ENCODE measurements around the gene SUPT3H. TPM values are rescaled to one million over a fixed set of nuclear protein-coding genes. Genes with fewer than 3 reads are reported as not detected.
A peak's percentile ranks its signal among the peaks of the same experiment; 100 is the strongest.

The SUPT3H gene
- polyA plus RNA-seq (2013, experiment 1 of 2; ENCODE audit: insufficient read length) = 14.3 TPM
- 12.4 TPM for polyA plus RNA-seq (2013, experiment 2 of 2; ENCODE audit: insufficient read length)

DNA sequence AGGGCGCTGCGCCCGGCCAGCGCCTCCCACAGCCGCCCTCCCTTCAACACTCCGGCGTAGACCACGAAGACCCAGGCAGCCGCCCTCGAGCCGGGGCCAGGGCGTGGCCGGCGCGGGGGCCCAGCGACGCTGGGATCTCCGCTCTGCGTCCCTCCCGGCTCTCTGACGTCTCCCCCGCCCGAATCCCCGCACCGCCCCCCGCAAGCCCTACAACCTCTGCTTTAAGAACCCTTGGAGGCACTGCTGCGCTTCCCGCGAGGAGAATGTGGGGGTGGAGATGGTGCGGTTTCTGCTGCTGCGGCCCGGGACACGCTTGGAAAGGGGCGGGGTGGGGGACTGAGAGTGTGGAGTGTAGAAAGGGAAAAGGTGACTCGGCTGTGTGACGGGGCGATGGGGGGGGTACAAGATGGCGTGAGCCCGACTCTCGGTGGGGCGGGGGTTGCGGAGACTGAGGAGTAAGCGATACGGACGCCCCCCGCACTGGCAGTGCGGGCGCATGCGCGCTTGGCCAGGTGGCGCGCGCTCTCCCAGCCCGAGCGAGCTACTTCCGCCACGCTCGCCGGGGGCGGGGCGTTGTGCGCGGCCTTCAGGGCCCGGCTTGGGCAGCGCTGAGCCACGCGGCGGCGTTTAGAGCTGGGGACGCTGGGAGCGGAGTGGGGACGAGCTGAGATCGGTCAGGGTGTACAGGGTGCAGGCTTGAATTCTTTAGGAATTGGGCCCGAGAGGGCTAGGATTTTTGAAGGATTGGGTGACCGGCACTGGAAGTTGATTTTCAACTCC is at the start of gene SUPT3H:
Gene SUPT3H (minus strand): TSS at position 381 of the 780 bp plus-strand sequence.
- peak; percentile 96 for DNase-seq

DNA sequence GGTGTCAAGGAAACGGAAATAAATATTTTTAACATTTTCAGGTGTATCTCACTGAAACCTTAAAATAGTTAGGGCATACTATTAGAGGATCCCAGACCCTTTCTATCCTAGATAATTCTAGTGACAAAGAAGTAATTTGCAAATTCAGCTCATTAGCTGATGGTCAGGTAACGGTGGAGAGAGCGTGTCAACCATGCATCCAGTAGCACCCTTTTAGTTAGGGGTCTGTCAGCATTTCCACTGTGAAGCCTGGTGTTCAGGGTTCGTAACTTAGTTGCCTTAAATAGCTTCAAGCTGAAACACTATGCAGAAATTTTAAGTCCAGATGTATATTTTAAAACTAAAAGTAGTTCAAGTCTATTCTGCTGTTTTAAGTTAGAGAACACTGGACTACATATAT is 48.5 kb upstream of the SUPT3H start:
- DNase-seq = no peak

DNA sequence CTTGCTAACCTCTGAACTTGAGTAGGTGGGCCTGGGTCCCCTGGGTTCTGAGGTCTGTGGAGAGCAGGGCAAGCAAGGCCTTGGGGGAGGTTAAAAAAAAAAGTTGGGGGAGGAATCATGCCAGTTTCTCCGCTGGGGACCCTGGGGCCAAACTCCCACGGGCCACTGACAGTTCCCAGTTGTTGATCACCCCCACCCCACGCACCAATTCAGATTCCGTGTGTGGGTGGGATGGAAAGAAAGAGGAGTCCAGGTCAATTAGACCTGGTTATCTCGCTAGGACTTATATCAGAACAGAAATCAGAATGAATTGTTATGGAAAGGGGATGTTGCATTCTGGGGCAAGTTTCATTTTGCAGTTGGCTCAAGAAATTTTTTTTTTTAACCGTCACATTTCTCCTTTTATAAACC is 46.7 kb upstream of the SUPT3H start:
- DNase-seq = no peak

DNA sequence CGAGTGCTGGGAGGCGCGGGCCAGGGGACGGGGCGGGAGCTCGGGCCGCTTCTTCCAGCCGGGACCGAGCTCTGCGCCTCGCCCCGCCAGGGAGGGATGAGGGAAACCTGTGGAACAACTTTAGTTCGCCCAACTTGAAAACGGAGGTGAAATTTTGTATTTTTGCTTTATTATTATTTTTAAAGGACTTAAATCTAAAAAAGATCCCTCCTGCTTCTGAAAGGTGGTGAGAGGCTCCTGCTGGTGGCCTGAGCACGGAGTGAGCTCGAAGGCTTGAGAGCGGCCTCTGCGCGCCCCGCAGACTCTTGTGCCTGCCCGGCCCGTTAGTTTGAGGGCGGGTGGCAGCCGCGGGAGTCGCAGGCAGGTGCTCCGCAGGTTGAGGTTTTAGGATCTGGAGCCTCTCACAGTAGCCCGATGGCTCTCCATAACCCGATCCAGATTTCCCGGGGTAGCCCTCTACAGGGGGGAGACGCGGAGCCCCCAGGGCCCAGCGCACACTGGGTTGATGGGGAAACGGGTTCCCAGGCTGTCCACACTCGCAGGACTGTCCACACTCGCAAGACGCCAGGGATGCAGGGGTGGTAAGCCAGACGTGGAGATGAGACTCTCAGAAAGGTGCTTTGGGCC is 46.2 kb upstream of the SUPT3H start:
- DNase-seq = no peak

DNA sequence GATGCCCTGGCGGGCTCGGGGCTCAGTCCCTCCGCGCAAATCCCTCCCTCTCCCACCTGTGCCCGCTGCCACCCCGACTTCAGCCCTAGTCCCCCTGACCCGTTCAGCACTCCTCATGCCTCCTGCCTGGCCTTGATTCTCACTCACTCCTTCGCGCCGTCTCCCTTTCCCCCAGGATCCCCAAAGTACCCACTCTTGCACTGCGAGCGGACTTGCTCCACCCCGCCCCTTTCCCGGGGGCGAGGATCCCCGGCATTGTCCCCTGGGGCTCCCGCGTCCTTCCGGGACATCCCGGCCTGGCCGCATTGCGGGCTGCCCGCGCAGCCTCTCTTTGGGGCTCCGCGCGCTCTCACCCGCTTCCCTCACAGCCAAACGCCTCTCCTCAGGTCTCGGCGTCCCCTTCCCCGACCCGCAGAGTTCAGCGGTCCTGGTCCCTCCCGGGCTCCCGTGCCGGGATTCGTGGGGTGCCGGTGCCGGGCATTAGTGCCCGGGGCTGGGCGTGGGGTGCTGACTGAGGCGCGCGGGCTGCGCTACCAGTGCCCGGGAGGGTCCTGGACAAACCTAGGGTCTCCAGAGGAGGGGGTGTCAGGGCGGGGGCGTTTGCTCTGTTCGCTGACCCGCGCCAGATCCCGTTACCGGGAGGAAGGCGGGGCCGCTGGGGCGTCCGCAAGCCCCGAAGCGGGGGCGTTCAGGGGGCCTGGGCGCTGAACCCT is 45.5 kb upstream of the SUPT3H start:
- DNase-seq = peak; percentile 47

DNA sequence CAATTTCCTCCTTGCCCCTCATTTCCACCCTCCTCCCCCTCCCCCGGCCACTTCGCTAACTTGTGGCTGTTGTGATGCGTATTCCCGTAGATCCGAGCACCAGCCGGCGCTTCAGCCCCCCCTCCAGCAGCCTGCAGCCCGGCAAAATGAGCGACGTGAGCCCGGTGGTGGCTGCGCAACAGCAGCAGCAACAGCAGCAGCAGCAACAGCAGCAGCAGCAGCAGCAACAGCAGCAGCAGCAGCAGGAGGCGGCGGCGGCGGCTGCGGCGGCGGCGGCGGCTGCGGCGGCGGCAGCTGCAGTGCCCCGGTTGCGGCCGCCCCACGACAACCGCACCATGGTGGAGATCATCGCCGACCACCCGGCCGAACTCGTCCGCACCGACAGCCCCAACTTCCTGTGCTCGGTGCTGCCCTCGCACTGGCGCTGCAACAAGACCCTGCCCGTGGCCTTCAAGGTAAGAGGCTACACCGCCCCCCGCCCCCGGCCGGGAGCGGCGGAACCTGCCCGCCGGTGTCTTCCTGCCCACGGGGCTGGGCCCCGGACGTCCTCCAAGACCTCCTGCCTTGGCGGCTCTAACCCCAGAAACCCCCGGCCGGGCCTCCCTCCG is 44.9 kb upstream of the SUPT3H start:
- DNase-seq = peak; percentile 76

DNA sequence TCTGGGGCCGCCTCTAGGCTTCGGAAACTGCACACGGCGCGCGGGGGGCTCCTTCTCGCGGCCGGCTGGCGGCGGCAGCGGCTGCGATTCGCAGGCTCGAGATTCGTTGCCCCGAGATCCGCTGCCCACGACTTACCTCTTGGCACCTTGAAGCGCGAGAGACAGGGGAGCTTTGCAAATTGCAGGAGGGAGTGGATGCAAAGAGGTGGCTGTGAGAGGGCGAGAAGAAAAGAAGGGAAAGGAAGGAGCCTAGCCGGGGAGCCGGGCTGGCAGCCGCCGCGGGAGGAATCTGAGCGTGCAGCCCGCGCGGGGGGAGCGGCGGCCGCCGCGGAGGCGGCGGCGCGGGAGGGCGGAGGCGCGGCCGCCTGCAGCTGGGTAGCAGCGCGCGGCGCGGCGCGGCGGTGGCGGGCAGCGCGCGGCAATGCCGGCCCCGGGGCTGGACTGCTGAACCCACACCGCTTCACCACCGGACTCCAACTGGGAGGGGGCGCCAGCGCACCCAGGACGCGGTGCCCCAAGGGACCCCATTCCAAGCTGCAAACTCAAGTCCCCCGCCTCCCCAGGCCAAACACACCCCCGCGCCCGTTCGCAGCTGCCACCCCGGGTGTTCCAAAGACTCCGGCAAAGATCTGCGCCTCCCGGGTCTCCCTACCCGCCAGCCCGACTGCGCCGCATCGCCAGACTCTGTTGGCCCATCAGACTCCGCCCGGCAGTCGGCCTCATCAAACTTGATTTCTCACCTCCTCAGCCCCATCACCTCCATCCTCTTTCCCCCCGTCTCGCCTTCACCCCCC is 44.2 kb upstream of the SUPT3H start:
- peak; percentile 82 for DNase-seq

DNA sequence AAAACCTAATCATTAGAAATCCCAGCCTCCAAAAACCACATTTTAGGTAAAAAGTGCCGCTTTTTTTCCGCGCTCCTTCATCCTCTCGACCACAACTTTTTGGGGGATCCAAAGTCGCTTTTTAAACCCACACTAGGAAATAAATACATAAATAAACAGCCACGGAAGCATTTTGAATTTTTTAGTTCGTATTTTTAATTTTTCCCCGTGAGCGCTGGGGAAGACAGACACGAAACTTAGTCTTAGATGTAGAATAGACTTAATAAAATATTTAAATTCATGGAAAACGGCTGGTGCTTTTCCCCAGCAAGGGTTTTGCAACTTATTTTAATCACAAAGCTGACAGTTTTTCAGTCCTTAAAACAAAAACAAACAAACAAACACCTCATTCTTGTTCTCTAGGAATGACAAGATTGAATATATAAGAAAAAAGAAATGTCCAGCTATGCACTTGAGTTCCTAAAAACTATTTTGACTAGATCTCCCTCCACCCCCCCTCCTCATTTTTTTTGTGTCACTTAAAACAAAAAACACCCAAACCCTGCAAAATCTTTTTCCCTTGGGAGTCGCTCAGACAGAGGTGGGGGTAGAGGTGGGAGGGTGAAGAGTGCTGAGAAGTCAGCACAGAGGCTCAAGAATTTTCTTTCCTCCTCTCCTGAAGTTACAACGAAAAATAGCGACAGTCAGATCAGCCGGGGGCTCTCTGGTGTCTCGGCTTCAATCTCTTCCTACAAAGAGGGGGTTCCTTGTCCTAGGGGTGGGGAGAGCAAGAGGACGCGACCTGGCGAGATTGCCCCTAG is 43.4 kb upstream of the SUPT3H start:
- DNase-seq = peak; percentile 42

DNA sequence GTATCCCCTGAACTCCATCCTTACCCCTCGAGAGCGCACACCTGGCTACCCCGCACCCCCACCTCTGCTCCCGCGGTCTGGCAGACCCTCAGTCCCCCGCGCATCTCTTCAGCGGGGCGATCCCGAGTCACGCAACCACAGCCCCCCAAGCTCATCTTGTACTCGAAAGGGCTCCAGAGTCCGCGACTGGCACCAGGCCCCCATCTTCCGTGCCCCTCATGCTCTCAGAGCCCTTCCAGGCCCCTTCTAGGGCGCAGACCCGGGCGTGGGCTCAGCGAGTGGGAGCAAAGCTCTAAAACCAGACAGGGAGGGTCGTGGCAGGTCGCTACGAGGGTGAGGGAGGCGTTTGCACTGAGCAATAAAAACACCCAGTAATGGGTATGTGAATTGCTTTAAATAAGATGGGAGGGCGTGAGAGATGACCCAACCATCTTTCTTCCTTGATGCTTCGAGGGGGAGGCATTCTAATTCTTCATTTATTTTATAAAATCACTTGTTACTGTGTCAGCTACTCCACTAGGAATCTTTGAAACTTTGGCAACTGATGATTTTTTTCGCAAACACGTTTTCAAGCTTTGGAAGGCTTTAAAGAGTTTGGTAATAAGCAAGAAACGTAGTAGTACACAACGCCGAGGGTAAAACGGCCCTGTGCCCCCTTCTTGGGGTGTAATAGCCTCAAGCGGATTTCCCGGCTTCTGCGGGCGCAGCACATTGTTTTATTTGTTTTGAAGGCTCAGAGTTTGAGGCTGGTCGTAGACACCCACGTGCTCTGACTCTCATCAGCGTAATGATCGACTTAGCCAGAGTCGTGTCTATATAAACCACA is 42.6 kb upstream of the SUPT3H start:
- peak; percentile 54 for DNase-seq

DNA sequence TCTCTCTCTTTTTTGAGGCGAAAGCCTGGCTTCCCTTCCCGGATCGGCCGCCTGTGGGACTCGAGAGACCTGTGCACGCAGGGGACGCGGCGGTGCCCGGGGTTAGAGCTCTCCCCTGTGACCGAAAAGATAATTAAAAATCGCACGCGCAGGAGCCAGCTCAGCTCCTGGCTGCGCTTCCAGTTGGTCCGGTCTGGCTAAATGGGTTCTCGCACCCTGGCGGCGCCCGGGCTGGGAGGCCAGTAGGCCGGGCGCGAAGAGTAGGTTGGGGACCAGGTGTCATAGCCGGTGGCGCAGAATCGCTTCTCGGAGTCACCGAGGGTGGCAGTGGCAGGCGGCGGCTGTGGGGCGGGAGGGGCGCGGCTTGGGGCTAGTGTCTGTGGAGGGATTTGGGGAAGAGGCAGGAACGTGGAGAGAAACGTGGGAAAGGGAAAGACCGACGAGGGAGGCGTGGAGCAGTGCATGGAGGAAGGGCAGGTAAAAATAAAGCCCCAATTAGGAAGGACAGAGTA is 41.9 kb upstream of the SUPT3H start:
- peak; percentile 66 for DNase-seq

DNA sequence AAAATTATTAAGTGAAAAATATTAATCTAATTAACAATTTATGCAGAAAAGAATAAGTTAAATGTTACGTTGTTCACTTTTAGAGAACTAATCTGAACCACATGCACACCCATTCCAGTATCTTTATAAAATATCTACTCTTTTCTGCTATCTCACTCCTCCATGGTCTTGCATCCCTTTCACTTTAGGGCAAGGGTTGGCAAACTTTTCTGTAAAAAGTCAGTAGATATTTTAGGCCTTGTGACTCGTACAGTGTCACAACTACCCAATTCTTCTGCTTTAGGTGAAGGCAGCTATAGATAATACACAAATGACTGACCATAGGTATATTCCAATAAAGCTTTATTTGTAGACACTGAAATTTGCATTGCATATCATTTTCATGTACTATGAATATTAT is 39.7 kb upstream of the SUPT3H start:
- no peak for DNase-seq

DNA sequence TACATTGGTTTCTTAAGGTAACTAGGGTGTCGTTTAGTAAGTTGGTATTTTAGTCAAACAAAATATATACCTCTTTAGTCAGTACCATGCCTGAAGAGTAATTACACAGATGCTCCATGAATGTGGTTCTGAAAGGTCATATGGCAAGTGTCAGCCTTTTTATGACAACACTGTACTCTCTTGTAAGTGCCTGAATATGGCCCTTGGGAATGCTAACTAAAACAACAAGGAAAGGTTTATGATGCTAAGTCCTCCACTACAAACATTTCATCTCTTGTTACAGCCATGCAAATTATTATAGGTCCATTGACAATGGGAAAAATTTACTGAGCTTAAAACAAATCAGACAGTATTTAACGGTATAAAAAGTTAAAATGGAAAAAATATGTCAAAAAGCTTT is 39.0 kb upstream of the SUPT3H start:
- no peak for DNase-seq

DNA sequence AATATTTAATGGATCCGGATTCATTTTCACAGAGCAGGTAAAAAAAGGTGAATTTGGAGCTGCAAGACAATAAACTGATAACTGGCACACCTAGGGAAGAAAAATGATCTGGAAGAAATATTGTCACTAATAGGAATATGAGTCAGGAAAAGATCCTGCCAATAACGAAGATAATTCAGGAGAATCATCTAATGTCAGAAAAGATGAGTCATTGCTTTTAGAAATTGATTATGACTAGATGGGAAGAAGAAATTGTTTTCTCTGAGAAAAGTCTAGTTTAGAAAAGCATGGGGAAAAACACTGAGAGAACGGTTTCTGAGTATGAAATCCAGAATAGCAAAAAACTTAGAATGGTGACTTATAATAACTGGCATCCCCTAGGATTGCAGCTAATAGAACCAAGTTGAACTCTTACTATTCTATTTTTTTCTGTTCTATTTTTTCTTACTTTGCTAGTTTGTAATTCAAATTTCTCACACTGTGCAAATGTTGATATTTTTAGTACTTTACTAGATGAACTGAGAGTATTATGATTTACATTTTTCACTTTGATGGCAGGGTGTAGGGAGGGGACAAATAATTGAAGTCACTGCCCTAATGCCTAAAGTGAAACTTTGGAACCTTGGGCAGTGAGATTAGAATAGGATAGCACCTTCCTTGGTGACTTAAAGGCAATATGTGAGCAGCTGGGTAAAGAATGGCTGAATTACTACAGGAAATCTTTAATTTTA is 38.2 kb upstream of the SUPT3H start:
- DNase-seq = no peak

DNA sequence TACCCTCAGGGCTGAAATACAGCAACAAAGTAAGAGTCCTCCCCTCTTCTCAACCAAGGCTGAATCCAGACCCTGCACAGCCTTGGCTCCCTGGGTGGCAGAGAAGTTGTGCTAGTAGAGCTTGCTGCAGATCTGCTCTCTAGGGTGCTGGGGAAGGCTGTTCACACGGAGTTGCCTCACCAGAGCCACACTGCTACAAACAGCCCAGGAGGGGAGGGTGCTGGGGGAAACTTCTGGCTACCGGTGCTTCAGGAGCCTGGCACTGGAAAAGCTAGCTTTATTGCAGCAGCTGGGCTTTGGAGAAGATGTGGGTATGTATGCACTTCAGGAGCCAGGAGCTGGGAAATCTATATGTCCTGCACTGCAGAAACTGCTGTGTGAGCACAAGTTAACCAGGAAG is 37.6 kb upstream of the SUPT3H start:
- no peak for DNase-seq

DNA sequence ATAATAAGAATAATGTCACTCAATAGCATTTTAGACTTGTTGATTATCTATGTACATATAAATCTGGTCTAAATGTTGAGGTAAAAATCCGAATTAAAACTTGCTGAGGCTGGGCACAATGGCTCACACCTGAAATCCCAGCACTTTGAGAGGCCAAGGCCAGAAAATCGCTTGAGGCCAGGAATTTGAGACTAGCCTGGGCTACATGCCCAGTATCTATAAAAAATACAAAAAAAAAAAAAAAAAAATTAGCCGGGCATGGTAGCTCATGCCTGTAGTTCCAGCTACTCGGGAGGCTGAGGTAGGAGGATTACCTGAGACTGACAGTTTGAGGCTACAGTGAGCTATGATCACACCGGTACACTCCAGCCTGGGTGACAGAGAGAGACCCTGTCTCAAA is 34.2 kb upstream of the SUPT3H start:
- DNase-seq = no peak

DNA sequence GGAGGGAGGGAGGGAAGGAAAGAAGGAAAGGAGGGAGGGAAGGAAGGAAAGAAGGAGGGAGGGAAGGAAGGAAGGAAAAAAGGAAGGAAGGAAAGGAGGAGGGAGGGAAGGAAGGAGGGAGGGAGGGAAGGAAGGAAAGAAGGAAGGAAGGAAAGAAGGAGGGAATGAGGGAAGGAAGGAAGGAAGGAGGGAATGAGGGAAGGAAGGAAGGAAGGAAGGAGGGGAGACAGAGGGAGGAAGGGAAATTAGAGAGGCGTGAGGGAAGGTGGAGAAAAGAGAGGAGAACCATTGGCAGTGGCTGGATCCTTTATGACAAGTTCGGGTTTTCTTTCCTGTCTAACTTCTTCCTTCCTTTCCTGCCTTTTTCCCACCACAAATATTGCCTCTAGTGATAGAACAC is 22.3 kb upstream of the SUPT3H start:
- DNase-seq = no peak

DNA sequence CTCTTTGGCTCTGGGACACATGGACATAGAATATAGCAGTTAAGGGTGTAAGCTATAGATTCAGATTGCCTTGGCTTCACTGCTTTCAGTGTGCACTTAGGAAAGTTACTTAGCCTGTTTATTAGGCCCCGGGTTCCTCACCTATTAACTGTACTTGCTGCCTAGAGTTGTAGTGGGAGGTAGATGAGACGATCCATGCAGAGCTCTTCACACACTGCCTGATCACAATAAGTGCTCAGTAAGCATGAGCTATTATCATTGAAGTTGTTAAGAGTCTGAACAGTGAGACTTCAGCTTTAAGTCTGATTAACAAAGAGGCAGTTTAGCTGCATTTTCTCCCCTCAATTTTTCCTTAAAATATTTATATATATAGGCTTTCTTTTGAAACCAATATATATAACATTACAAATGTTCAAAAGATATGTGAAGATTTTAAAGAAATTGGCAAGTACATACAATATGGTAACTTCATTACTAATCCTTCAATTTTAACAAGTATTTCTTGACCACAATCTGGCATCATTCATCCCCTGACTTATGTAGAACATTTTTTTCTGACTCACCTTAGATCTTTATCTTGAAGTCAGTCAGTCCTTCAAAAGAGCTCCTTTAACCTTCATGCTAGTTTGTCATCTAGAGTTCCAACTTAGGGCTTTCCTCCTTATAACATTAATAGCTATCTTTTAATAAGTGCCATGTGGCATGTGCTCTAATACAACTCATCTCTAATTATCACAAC is 20.5 kb upstream of the SUPT3H start:
- no peak for DNase-seq

DNA sequence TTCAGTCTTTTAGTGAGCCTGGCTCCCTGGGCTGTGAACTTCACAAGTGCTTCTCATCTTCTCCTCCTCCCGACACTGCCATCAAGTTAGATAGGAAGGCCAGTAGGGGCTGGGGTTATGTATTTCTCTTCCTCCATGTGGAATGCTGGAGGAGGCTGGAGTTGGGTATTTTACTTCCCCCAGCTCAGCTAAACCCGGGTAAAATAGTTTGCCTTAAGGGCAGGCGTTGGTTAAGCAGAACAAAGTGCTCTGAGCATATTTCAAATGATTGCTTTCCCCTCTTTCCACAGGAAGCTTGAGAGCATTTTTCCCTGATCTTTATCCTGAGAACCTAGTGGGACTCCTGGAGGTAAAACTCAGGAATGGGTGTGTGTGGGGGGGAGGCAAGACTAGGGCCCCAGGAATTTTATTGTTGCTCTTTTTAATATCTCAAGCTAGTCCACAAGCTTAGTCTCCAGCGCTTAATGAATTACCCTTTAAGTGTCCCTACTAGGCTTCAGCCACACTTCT is 16.9 kb upstream of the SUPT3H start:
- no peak for DNase-seq

DNA sequence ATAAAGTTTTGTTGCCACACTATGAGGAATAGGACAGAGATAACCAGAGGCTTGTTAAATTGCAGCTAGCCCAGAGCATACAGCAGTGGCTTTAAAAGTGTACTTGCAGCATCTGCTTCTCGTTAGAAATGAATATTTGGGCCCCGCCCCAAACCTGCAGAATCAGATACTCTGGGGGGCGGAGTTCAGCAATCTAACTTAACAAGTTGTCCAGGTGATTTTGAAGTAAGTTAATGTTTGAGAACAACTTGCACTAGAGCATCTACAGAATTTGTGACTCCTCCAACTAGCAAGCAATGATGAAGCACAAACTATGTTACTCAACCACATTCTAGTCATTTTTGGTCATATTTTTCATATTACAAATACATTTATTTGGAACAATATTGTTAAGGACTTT is 10.6 kb upstream of the SUPT3H start:
- DNase-seq = peak; percentile 67
